ENCODE measurements around the gene INPP1.

The INPP1 gene

DNA sequence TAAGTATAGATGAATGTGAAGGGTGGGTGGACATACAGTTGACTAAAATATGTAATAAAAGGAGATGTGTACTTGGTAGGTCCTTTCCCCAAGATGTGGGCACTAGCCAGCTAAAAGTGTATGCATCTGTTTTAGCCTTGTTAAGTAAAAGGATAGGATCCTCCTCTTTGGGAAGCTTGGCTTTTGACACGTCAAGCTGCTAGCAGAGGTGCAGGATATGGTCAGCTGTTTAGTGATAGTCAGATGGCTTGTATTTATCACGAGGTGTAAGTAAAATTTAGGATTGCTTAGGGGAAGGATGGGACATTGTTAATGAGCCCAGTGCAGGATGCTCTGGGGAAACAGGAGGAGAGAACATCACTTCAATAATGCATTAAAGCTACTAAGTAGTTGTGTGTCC, 66.2 kb downstream of the INPP1 start:
- no peak for DNase-seq (ENCODE audit: low spot score)

DNA sequence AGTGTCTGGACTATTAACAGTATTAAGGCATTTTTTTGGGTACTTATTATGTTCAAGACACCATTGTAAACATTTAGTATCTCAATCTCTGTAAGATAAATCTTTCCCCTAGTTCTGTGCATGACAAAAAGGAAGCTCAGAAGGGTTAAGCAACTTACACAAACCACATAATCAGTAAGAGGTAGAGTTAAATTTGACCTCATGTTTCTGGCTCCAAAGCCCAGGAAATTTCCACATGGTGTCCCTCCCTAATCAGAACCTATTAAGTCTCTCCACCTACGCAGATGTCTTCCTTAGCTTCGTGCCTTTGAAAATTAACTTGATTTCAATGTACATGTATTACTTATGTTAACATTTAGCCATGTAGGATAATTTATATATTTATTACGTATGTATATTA, 66.8 kb downstream of the INPP1 start:
- no peak for DNase-seq (ENCODE audit: low spot score)

DNA sequence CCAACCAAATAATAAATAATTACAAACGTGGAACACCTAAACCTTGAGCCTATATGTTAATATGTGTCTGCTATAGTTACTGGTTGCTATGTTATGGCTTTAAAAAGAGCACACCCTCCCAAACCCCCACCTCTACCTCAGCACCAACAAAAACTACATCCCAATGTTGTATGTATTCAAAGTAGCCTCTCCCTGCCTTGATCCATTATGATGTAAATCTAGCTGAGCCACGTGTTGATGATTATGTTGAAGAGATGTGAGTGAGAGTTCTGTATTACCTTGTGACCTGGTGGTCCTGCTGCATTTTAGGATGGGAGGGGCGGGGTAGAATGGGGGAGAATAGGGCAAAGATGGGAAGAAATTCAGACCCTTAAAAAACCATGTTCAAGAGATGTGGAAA, 69.6 kb downstream of the INPP1 start:
- DNase-seq (ENCODE audit: low spot score) = no peak

DNA sequence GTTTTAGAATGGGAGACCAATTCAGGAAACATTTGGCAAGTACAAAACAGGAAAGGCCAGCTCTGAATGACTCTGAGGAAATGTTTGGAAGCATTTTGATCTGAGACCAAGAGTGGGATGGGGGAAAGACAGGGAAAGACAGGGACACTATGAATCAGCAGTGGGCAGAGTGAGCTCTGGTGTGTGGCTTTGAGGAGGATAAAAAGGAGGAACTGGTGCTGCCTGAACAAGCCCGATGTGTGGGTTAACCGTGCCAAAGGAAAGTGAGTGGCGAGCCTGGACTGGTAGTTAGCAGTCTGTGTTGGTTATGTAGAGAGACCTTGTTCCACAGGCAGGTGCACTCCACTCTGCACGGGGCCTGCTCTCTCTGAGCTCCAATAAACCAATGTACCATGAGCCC, 70.0 kb downstream of the INPP1 start:
- no peak for DNase-seq (ENCODE audit: low spot score)

DNA sequence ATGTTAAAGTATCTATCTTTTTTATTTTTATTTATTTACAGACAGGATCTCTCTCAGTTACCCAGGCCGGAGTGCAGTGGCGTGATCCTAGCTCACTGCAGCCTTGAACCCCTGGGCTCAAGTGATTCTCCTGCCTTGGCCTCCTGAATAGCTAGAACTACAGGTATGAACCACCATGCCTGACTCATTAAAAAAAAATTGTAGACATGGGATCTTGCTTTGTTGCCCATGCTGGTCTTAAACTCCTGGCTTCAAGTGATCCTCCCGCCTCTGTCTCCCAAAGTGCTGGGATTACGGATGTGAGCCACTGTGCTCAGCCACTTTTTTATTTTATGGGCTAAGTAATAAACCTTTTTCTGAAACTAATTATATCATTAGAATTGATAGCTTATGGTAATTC, 71.9 kb downstream of the INPP1 start:
- no peak for DNase-seq (ENCODE audit: low spot score)

DNA sequence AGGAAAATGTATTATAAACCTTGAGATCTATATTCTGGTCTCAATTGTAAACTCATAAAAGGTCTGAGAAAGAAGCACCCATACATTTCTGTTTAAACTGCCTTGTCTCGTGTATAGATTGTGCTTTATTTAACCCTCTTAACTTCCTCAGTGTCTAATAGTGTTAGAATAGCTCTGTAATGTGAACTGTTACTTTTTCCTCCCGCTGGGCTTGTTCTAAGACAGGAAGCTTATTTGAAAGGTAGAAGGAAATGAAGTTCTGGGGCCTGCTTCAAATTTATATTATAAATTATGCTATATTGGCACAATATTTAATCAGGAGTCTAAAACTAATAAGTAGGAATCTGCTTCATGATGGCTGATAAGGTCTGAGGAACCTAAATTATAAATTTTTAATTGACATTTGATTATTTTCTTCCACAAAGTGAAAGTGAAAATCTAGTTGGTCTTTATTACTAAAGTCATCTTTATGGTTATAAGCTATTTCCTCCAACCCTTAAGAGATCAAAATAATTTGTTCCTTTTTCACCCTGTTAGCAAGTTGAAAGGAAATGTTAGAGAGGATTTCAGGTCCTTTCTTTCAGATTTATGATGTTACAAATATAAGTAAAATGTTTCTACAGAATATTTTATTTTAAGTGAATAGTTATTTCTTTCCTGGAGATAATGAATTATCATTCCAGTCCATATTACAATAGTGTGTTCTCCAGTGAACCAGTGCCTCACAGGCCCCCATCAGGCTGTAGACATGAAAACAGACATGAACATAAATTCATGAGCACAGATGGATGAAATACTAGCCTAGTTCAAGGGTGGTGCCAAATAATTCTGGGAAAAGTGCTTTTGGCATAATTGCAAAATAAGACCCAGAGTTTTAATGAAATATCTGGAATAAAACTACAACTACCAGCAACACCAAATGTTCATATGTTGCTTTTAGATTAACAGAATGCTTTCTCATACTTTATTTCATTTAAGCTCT, 72.7 kb downstream of the INPP1 start:
- DNase-seq (ENCODE audit: low spot score) = no peak

DNA sequence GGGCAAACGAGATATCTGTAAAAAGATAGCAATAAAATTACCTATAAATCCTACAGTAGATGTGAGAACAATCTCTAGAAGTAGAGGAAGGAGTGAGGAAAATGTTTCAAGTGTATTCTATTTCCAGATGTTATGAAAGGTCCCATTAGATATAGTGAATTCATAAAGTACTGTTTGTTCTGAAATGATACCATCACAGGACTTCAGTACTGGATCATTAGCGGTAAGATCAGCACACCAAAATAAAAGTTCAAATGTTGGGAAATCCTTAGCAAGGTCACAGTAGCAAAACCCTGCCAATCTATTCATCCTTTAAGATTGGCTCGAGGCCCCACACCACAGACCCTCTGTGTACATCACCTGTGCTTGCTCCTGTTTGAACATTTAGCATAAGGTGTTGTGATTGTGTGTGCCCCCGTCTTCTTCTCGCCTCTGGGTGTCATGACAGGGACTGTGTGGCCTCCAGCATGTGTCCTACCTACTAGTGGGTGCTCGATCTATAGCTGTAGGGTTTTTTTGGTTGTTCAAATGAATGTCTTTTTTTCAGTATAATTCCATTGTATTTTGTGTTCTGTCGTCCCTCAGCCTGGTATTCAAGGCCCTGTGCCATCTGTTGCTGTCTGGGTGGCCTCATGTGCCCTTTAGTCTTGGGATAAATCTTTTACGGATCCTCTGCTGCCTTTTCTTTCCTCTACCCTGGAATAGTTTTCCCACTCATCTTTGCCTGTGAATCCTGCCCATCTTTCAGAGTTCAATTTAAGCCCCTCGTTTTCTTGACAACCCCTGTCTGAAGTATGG, 73.9 kb downstream of the INPP1 start:
- DNase-seq (ENCODE audit: low spot score) = no peak

DNA sequence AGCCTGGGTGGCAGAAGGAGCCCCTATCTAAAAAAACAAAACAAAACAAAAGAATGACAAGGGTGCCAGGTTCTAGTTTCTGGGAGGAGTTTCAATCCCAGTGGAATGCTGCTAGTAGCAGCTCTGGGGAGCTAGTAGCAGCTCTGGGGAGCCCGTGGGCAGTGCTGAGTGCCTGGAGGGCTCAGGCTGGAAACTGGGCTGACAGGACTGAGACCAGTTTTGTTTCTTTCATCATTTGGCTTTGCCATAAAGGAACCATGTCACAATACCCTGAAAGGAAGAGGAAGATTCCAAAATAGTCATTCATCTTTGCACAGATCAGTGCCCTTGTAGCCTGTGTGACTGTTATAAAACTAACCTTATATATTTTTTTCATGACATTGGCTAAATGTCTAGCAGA, 75.3 kb downstream of the INPP1 start:
- DNase-seq (ENCODE audit: low spot score) = no peak

DNA sequence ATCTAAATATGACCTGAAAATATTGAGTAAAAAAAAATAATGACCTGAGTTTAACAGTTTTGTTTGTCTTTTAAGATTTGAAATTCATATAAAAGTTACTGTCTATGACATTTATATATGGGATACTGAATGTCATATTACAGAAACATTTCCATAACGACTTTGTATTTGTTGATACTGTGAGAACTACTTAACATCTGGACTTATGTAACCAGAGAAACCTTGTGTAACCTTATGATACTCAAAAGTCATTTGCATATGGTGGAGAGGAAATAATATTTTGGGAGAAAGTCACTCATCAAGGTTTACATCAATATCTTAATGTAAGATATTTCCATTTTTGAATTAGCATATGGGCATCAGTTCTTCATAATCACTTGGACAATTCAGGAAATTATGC, 77.4 kb downstream of the INPP1 start:
- no peak for DNase-seq (ENCODE audit: low spot score)

Measured in kidney capillary endothelial cell (primary cell).